HepG2 (cell line): Measurements from ENCODE around the gene RNF133. TPM values are rescaled to one million over a fixed set of nuclear protein-coding genes. Genes with fewer than 3 reads are reported as not detected.

Experiments
- CENPT ChIP-seq: sonication (generic); formaldehyde crosslinking; IDR thresholded peaks from 2 replicates; pipeline ENCODE4 v1.8.0; 2022; ENCODE audit warnings: low read depth, mild to moderate bottlenecking, moderate library complexity, missing genetic modification reagents
- CREM ChIP-seq, 2 experiments: sonication (generic) in 1 of 2; formaldehyde crosslinking in 1 of 2; IDR thresholded peaks; 2 replicates each; pipeline versions ENCODE4 v1.4.0 to v1.6.1; 2016 to 2020; ENCODE audit warnings: antibody characterized with exemption in 1 of 2, mild to moderate bottlenecking in 1 of 2, missing genetic modification reagents in 1 of 2
- DNMT1 ChIP-seq: sonication (generic); formaldehyde crosslinking; IDR thresholded peaks from 2 replicates; pipeline ENCODE4 v1.5.1; 2020; ENCODE audit warnings: mild to moderate bottlenecking, missing genetic modification reagents
- KAT2B ChIP-seq: fragments of 150-350 bp; IDR thresholded peaks from 2 replicates; pipeline ENCODE4 v1.6.1; 2014; ENCODE audit warnings: low read depth, low read length, borderline replicate concordance
- KDM4B ChIP-seq: sonication (generic); formaldehyde crosslinking; IDR thresholded peaks from 2 replicates; pipeline ENCODE4 v1.4.0; 2020; ENCODE audit warnings: missing genetic modification reagents
- NBN ChIP-seq: fragments of 450-650 bp; conservative IDR thresholded peaks from 2 replicates; pipeline ENCODE4 v1.6.1; 2017
- NR2F2 ChIP-seq: IDR thresholded peaks from 2 replicates; pipeline ENCODE4 v1.6.1; 2012; ENCODE audit warnings: low read depth, inconsistent platforms, borderline replicate concordance
- ONECUT2 ChIP-seq: sonication (generic); formaldehyde crosslinking; IDR thresholded peaks from 2 replicates; pipeline ENCODE4 v1.4.0; 2020; ENCODE audit warnings: missing genetic modification reagents
- PHB2 ChIP-seq: fragments of 450-650 bp; IDR thresholded peaks from 2 replicates; pipeline ENCODE4 v1.6.1; 2018; ENCODE audit not compliant: partially characterized antibody
- RARA ChIP-seq: IDR thresholded peaks from 2 replicates; pipeline ENCODE4 v1.6.1; 2016; ENCODE audit warnings: missing genetic modification reagents, missing compliant biosample characterization
- SAP130 ChIP-seq: IDR thresholded peaks from 2 replicates; pipeline ENCODE4 v1.6.1; 2016; ENCODE audit warnings: low read depth
- TSC22D2 ChIP-seq: sonication (generic); formaldehyde crosslinking; IDR thresholded peaks from 2 replicates; pipeline ENCODE4 v1.5.1; 2020; ENCODE audit warnings: missing genetic modification reagents, mild to moderate bottlenecking, borderline replicate concordance
- ZFP1 ChIP-seq: IDR thresholded peaks from 2 replicates; pipeline ENCODE4 v1.6.1; 2016
- ZNF562 ChIP-seq: sonication (generic); formaldehyde crosslinking; IDR thresholded peaks from 2 replicates; pipeline ENCODE4 v1.8.0; 2022; ENCODE audit warnings: missing genetic modification reagents, borderline replicate concordance
- ZNF670 ChIP-seq: sonication (generic); formaldehyde crosslinking; IDR thresholded peaks from 2 replicates; pipeline ENCODE4 v1.8.0; 2022; ENCODE audit warnings: mild to moderate bottlenecking, missing genetic modification reagents, borderline replicate concordance
- polyA plus RNA-seq, 8 experiments: library from polyadenylated mRNA; depleted of rRNA in 3 of 8; stranded (reverse) in 7 of 8; unstranded in 1 of 8; fragments of >200 nt; fragmentation: Illumina TruSeq in 4 of 8; extraction: Trizol in 4 of 8; gene quantifications; 2 replicates each; pipeline versions ENCODE4 v1.2.1 to v1.2.3, GENCODE V29; 2011 to 2016; ENCODE audit warnings: low read depth in 4 of 8, missing spikeins in 1 of 8, mixed read lengths in 1 of 8; ENCODE audit not compliant: insufficient read depth in 1 of 8
- total RNA-seq, 5 experiments: library from RNA; depleted of rRNA; stranded (reverse); fragments of >200 nt; fragmentation: Illumina TruSeq; extraction: Trizol; gene quantifications; 2 replicates each; pipeline ENCODE4 v1.2.3, GENCODE V29; 2016; ENCODE audit warnings: low read depth in 1 of 5
- TF ChIP-seq, protein P1 (sequence below): sonication (generic); formaldehyde crosslinking; IDR thresholded peaks from 2 replicates; pipeline ENCODE4 v1.5.0; 2020; ENCODE audit warnings: mild to moderate bottlenecking, missing genetic modification reagents
- TF ChIP-seq, protein P2 (sequence below): sonication (generic); formaldehyde crosslinking; IDR thresholded peaks from 2 replicates; pipeline ENCODE4 v1.8.0; 2022; ENCODE audit warnings: mild to moderate bottlenecking, missing genetic modification reagents, borderline replicate concordance
- TF ChIP-seq, protein P3 (sequence below): sonication (generic); formaldehyde crosslinking; IDR thresholded peaks from 2 replicates; pipeline ENCODE4 v1.4.0; 2020; ENCODE audit warnings: low read depth, mild to moderate bottlenecking, missing genetic modification reagents
- TF ChIP-seq, protein P4 (sequence below): sonication (generic); formaldehyde crosslinking; IDR thresholded peaks from 2 replicates; pipeline ENCODE4 v1.9.0; 2021; ENCODE audit warnings: missing genetic modification reagents, borderline replicate concordance
- TF ChIP-seq, protein P5 (sequence below): IDR thresholded peaks from 2 replicates; pipeline ENCODE4 v1.6.1; 2012; ENCODE audit warnings: inconsistent platforms
- TF ChIP-seq, protein P6 (sequence below): sonication (generic); formaldehyde crosslinking; IDR thresholded peaks from 2 replicates; pipeline ENCODE4 v1.4.0; 2020; ENCODE audit warnings: missing genetic modification reagents, low read depth, mild to moderate bottlenecking, borderline replicate concordance
- TF ChIP-seq, protein P7 (sequence below): IDR thresholded peaks from 2 replicates; pipeline ENCODE4 v1.6.1; 2016; ENCODE audit warnings: low read depth, borderline replicate concordance

Gene RNF133
- total and polyA plus RNA-seq, 2 of the 13 experiments (the other 11 are each of a cell fraction or from before 2014, with no cell fraction given) = 0.13 to 1.00 TPM

DNA sequence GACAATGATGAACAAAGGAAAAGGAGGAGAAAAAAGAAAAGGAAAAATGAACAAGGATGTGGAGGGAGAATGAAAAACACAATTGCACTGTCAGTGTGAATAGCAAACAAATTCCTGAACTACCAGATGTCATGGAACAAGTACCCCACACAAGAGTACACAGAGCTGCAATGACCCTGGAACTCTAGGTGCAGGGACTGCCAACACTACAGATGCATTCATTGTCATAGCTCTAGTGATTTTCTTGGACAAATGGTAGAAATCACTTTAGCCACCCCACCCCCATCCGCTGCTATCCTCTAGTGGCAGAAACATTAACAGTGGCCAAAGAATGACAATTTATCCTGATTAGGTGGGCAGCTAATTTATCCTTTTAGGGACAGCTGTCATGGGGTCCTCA, 3.1 kb downstream of the RNF133 start (continued):
- TF ChIP-seq, protein P1, sequence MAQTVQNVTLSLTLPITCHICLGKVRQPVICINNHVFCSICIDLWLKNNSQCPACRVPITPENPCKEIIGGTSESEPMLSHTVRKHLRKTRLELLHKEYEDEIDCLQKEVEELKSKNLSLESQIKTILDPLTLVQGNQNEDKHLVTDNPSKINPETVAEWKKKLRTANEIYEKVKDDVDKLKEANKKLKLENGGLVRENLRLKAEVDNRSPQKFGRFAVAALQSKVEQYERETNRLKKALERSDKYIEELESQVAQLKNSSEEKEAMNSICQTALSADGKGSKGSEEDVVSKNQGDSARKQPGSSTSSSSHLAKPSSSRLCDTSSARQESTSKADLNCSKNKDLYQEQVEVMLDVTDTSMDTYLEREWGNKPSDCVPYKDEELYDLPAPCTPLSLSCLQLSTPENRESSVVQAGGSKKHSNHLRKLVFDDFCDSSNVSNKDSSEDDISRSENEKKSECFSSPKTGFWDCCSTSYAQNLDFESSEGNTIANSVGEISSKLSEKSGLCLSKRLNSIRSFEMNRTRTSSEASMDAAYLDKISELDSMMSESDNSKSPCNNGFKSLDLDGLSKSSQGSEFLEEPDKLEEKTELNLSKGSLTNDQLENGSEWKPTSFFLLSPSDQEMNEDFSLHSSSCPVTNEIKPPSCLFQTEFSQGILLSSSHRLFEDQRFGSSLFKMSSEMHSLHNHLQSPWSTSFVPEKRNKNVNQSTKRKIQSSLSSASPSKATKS (CRISPR knock-in tag) = no peak
- TF ChIP-seq KDM4B (CRISPR knock-in tag) = no peak
- TF ChIP-seq ONECUT2 = no peak
- no peak for TF ChIP-seq NBN
- no peak for TF ChIP-seq PHB2
- peak; percentile 59; the same call in 1 of the 2 replicates for TF ChIP-seq SAP130 (CRISPR knock-in tag)
- TF ChIP-seq, protein P2, sequence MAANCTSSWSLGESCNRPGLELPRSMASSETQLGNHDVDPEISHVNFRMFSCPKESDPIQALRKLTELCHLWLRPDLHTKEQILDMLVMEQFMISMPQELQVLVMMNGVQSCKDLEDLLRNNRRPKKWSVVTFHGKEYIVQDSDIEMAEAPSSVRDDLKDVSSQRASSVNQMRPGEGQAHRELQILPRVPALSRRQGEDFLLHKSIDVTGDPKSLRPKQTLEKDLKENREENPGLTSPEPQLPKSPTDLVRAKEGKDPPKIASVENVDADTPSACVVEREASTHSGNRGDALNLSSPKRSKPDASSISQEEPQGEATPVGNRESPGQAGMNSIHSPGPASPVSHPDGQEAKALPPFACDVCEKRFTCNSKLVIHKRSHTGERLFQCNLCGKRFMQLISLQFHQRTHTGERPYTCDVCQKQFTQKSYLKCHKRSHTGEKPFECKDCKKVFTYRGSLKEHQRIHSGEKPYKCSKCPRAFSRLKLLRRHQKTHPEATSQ (CRISPR knock-in tag) = peak; percentile 59; the same call in 1 of the 2 replicates
- TF ChIP-seq ZFP1 (CRISPR knock-in tag) = no peak
- TF ChIP-seq TSC22D2 (CRISPR knock-in tag) = no peak
- TF ChIP-seq CREM (IDR thresholded peaks at IDR 0.05) = peak; percentile 43; the same call in 1 of the 2 replicates
- TF ChIP-seq CREM (CRISPR knock-in tag; IDR thresholded peaks at IDR 0.05) = no peak
- TF ChIP-seq, protein P3, sequence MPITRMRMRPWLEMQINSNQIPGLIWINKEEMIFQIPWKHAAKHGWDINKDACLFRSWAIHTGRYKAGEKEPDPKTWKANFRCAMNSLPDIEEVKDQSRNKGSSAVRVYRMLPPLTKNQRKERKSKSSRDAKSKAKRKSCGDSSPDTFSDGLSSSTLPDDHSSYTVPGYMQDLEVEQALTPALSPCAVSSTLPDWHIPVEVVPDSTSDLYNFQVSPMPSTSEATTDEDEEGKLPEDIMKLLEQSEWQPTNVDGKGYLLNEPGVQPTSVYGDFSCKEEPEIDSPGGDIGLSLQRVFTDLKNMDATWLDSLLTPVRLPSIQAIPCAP (CRISPR knock-in tag) = no peak
- no peak for TF ChIP-seq KAT2B
- TF ChIP-seq DNMT1 = no peak
- TF ChIP-seq, protein P4, sequence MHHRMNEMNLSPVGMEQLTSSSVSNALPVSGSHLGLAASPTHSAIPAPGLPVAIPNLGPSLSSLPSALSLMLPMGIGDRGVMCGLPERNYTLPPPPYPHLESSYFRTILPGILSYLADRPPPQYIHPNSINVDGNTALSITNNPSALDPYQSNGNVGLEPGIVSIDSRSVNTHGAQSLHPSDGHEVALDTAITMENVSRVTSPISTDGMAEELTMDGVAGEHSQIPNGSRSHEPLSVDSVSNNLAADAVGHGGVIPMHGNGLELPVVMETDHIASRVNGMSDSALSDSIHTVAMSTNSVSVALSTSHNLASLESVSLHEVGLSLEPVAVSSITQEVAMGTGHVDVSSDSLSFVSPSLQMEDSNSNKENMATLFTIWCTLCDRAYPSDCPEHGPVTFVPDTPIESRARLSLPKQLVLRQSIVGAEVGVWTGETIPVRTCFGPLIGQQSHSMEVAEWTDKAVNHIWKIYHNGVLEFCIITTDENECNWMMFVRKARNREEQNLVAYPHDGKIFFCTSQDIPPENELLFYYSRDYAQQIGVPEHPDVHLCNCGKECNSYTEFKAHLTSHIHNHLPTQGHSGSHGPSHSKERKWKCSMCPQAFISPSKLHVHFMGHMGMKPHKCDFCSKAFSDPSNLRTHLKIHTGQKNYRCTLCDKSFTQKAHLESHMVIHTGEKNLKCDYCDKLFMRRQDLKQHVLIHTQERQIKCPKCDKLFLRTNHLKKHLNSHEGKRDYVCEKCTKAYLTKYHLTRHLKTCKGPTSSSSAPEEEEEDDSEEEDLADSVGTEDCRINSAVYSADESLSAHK (CRISPR knock-in tag) = no peak
- TF ChIP-seq CENPT = no peak
- TF ChIP-seq, protein P5, sequence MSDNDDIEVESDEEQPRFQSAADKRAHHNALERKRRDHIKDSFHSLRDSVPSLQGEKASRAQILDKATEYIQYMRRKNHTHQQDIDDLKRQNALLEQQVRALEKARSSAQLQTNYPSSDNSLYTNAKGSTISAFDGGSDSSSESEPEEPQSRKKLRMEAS = 0 out of 2 replicates have a peak, but pooled peaks have one; percentile 15
- TF ChIP-seq, protein P6, sequence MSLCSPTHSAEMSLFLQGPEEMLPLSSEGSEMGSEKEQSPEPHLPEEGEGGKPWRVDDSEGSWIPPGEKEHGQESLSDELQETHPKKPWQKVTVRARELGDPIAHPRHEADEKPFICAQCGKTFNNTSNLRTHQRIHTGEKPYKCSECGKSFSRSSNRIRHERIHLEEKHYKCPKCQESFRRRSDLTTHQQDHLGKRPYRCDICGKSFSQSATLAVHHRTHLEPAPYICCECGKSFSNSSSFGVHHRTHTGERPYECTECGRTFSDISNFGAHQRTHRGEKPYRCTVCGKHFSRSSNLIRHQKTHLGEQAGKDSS (CRISPR knock-in tag) = peak; percentile 49; the same call in 1 of the 2 replicates
- TF ChIP-seq RARA (CRISPR knock-in tag) = peak; percentile 67
- no peak for TF ChIP-seq ZNF670 (CRISPR knock-in tag)
- no peak for TF ChIP-seq ZNF562 (CRISPR knock-in tag)
- peak; percentile 54; the same call in 1 of the 2 replicates for TF ChIP-seq NR2F2
- TF ChIP-seq, protein P7, sequence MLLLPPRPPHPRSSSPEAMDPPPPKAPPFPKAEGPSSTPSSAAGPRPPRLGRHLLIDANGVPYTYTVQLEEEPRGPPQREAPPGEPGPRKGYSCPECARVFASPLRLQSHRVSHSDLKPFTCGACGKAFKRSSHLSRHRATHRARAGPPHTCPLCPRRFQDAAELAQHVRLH = no peak
